ENCODE measurements around the gene GLDN.

The GLDN gene

DNA sequence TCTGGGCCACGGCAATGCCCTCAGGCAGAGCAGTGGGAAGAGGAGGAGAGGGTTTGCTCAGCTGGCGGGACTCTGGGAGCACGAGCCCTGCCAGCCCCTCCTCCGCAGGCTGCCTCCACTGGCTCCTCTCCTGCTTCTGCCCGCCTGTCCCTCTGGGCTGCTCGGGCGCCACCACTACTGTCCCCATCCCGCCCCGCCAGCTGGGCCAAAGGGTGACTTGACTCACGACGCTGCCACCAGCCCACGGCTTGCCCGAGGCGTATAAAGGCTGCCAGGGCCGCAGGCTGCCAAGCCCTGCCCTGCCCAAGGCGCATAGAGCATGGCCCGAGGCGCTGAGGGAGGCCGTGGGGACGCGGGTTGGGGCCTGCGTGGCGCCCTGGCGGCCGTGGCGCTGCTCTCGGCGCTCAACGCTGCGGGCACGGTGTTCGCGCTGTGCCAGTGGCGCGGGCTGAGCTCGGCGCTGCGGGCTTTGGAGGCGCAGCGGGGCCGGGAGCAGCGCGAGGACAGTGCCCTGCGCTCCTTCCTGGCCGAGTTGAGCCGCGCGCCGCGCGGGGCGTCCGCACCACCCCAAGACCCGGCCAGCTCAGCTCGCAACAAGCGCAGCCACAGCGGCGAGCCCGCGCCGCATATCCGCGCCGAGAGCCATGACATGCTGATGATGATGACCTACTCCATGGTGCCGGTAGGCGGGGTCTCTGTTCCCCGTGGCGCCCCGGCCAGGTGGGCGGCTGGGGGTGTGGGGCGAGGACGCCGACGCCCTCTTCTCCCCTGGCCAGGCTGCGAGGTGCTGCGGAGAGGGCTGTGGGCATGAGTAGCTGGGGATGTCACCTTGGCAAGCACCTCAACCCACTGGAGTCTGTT lies at the start of gene GLDN:
TSS of gene GLDN (plus strand) at position 290 of the 861 bp plus-strand sequence. CDS start at position 320, 30 bp downstream.
- DNase-seq = no peak

DNA sequence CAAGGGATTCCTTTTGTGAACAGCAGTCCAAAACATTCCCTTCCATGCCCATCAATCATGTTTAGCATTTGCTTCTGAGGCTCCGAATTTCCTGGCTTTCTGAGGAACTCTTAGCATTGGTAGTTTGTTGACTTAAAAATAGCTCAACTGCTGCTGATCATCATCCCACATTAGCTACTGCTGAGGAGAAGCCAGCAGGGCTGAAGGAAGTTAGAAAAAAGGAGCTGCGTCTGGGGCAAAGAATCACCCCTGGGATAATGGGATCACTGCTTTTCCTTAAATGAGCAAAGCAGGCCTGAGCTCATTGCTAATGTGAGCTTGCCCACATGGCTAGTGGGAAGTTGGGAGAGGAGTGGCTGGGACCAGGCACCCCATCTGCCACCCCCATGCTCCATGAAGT lies 42.8 kb upstream of the GLDN start:
- no peak for DNase-seq

DNA sequence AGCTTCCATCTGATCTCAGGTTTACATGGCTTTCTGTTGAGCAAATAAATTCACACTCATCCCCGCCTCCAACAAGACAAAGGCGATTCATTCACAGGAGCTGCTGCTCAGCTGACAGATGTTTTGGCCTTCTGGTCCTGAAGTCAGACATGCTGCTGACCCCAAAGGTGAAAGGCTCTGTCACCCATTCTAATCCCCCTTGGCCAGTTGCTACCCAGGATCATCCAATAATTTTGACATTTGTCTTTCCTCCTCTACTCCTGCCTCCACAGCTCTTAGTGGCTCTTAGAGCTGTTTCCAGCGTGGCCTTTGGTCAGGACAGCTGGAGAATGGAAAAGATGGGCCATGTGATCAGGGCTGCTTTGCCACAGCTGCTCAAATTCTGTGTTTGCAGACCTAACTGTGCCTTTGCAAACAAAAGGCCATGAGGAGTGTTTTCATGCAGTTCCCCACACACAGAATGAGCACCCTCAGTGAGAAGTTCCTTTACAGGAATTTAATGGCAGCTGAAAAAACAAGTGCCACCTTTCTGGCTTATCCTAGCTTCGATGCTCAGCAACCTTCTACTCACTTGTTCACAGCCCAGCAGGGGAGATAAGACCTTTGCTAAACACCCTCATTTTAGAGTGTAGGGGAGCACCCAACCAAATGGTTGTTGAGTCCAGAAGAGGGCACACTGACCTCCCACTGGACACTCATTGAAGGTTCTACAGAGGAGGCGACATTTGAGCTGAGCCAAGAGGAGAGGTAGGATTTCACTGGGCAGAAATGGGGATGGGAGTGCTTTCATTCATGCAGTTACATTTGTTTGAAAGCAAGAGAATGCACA lies 42.1 kb upstream of the GLDN start:
- no peak for DNase-seq

DNA sequence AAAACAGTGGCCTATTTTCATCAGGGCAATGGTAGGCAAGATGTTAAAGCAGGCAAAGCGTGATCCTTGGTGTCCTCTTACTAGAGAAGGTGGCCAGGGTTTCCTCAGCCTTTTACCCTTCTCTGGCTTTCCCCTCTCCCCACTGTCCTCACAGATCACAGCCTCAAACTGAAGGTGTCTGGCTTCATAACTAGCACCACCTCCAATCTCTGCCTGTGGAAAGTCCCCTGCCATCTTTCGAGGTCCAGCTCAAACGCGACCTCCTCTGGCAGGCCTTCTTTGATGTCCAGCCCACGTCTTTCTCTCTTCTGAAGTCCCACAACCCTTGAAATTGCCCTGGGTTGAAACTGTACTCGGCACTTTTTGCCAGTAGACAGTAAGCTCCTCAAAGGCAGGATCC lies 39.0 kb upstream of the GLDN start:
- no peak for DNase-seq

DNA sequence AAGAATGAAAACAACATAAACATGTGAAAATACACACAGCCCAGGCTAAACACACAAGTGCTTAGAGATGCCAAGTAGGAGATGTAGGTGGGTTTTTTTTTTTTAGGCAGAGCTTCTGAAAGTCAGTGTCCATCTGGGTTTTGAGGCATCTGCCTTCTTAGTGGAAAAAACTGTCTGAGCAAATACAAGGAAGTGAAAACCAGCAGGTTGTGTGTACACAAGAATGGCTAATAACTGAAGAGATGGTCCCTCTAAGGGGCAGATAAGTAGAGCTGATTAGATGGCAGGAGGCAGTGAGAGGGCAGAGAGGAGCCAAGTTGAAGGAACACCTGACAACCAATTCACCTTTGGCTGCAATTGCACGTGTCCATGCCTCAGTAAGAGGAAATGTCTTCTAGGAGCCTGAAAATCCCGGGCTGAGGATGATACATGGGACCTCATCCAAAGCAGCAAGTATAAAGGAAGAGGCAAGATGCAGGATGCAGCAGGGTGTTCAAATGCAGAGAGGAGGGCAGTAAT lies 37.9 kb upstream of the GLDN start:
- no peak for DNase-seq

DNA sequence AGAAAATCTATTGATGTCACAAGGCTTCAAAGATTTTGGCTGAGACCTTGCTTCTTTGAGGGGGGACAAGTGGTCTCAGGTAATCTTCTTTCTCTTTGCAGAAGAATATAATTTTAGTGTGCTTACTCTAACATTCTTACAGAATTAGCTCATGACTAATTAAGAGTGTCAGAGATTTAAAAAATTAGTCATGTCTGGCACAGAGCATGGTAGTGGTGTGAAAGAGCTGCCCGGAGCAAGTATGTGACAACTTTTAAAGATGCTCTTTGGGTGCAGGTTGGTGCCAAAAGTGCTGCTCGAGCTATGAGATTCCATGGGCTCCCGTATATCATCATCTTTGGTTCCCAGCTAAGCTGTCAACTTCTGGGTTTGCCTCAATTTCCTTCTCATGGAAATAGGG lies 34.1 kb upstream of the GLDN start:
- no peak for DNase-seq

DNA sequence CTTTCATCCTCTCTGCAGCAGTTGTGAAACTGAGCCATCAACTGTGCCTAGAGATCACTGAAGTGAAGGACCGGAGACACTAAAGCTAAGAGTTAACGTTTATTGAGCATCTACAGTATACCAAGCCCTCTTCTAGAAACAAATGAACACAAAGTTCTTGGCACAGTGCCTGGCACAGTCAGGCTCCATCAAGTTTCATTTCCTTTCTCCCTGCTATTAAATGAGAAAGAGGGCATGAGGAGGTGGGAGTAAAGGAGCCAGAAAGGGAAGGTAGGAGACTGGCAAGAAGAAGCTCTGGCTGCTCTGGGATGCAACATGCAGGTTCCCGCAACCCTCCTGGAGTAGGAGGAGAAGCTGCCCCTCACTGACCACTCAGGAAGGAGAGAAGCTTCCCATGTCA lies 33.6 kb upstream of the GLDN start:
- DNase-seq = no peak

DNA sequence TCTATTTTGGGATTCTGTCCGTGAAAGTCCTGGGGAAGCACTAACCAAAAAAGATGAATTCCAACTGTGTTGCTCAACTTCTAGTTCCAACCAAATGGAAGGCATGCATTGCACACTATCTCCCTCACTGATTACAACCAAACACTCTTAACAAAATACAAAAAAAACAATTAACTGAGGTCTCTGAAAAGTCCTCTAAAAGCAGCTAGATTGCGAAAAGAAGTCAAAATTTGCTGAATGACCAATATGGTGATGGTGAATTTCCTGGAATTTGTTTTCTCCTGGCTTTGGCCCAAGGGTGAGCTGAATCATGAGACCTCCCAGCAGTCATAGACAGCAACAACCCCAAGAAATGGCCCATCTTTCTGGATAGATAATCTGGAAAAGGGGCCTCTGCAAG lies 31.4 kb upstream of the GLDN start:
- no peak for DNase-seq

DNA sequence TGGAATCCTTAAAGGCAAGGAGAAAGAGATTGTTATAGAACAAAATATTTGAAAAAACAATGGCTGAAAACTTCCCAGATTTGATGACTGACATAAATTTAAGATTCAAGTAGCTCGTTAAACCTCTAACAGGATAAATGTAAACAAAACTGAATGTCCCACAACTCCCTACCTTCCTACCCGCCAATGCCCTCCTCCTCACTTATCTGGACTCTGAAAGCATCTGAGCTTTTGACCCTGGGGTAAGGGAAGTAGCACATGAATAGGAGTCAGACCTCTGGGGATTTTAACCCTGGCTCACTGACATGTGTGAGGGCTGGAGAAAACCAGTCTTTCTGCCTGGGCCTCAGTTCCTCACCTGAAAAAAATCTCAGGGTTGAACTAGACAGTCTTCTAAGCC lies 29.9 kb upstream of the GLDN start:
- DNase-seq = no peak

DNA sequence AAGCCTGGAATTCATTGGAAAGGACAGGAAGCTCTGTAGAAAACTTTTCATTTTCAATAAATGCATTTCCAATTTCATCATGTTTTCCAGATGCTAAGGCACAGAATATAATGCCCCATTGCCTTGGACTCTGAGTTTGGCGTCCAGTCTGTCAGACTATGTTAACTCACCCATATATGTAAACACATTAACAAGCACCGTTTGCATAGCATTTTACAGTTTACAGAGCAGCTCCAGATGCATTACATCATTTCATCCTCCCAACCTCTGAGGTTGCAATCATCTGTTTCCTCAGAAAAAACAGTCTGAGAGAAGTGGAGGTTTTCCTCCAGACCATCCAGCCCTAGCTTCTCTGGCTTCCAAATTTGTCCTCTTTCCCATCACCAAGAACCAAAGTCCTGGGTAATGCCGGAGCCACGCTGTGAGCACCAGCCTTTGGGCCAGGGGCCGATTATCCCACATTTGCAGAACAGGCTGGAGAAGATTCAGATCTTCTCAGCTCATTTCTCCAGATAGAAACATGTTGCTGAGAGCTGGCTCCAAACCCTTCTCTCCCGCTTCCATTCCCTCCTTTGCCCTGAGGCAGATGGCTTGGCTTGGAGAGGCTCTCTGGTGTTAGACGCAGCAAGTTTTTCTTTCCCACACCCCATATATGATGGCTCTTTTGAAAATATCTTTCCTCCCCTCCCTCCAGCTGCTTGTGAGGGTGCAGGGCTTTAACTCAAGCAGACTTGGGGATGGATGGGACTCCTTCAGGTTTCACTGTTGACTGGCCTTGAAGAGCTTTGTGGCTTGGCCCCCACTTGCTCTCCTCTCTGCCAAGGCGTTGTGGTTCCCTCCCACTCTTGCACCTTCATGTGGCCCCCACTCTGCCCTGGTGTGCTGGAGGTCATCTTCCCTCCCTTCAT lies 29.0 kb upstream of the GLDN start:
- DNase-seq = no peak

DNA sequence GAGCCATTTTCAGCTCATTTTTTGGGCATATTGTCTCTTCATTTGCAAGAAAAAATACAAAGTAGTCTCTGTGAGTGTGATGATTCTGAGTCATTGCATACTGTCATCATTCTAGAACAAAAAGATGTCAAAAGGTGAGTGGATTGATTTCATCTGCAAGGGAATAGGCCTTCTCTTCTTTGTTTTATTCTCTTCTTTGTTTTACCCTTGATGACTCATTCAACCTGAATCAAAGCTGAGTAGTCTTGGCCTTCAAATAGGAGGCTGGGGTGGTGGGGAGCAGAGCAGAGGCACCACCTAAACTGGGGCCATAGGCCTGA lies 28.4 kb upstream of the GLDN start:
- no peak for DNase-seq

DNA sequence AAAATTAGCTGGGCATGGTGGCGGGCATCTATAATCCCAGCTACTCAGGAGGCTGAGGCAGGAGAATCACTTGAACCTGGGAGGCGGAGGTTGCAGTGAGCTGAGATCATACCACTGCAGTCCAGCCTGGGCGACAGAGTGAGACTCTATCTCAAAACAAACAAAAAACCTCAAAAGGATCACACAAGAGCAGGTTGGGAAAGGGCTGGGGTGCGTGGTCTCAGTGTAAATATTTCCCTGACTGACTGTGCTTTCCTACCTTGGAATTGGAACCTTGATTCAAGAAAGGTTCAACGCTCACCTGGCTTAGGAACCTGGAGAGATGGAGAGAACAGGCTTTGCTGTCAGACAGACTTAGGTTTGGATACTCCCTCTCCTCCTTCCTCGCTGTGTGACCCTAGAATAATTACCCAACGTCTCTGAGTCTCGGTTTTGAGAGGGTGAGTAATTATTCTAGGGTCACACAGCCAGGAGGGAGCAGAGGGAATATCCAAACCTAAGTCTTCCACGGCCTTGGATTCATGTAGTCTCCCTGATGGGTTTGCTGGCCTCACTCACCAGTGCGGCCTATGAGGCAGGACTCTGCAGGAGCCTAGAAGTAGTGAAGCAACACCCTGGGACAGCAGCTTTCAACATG lies 27.7 kb upstream of the GLDN start:
- DNase-seq = no peak

DNA sequence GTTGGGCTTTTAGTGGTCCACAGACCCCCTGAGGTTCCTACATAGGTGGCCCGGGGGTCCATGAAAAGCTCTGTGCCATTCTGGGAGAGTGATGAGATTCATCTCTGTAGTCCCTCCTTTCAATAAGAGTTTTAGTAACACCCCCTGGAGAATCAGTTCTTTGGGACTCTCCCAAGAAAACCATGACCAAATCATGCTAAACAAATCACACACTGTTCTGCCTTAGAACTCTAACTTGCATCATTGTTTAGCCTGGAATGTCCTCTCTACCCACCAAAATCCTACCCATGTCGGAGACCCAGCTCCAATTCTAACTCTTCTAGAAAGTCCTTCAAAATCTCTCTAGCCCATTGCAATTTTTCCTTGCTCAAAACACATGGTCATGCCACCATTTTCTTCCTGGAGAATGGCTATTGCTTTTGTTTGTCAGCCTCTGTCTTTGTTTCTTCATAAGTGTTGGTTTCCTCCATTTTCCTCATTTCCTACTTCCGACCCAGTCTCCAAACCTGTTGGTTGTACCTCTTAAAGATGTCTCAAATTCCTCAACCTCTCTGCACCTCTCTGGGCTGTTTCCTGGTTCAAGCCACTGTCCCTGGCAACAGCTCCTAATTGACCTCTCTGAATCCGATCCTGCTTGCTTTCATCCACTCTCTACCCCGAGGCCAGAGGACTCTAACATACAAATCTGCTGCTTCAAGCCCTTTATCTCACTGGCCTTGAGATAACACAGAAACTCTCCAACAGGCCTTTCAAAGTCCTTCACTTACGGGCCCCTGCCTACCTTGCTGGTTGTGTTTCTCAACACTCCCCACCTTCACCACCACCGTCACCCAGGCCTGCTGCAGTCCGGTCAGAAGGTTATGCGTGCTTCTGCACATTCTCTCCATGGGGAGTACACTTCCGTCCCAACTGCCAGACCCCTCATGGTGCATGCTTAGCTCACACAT lies 26.8 kb upstream of the GLDN start:
- no peak for DNase-seq

DNA sequence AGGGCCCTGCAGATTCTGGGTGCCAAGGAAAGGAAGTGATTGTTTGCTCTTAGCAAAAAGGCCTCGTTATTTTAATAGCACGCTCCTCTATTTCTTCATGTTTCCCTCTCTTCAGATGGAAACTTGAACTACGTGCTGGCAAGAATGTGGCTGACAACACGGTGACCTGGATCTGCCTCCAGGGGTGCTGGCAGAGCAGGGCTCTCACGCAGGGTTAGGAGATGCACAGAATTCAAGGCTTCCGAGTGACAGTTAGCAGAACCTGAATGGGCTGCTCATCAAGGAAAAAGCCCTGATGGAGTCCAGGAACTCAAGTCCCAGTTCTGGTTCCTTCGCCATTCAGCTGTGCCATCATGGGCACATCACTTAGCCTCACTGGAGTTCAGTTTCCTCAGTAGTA lies 25.7 kb upstream of the GLDN start:
- no peak for DNase-seq

DNA sequence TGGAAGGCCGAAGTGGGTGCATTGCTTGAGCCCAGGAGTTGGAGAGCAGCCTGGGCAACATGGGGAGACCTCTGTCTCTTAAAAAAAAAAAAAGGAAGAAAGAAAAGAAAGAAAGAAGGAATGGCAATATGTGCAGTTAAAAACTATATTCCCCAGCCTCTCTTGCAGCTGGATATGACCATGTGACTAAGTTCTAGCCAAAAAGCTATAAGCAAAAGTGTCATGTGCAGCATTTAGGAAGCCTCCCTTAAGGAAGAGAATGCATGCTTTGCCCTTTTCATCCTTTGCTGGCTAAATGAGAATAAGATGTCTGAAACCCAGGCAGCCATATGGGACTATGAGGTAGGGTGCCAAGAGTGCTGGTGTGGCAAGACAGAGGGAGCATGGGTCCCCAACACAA lies 24.8 kb upstream of the GLDN start:
- no peak for DNase-seq

DNA sequence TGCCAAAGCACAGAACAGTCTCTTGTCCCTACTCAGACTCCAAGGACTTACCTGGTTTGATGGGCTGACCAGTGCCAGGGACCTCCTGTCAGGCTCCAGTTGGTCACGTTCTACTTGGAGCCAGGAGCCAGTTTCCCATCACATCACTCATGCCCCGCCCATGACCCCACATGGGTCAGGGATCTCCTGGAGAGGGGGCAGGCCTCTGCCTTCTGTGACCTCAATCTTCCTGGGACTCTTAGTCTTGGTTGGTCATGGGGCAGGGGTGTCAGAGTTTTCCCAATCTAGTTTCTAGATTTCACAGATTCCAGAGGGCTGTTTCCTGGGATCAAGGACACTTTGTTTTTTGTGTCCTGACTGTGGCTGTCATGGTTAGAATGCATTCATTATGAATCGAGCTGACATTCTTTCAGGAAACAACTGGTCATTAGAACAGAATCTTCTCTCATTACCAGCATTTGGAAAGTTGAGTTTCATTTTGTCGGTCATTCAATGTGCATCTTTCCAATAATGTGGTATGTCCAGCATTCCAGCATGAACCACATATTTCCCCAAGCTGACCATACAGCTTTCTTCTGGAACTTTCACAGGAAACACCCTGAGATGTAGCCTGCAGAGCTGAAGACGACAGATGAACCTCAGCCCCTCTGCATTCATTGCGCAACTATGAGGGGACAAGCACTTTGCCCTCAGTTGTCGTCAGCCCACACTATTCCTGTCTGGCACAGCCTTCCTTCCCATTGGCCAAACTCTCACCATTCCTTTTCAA lies 22.9 kb upstream of the GLDN start:
- no peak for DNase-seq

DNA sequence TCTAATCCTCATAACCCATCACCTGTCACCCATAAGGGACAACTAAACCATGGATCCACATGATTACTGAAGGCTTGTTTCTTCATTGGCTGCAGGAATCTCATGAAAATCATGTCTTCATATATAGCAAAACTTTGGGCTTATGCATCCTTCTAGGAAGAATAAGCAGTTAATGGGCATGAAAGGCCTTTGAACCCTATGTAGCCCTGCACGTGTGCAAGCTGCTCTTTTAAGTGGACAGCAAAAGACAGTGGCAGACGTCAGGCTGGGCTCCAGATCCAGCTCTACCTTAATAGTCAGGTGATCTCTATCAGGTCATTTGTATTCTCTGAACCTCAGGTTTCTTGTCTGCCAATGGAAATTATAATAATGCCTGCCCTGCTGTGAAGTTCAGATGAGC lies 21.9 kb upstream of the GLDN start:
- DNase-seq = no peak

DNA sequence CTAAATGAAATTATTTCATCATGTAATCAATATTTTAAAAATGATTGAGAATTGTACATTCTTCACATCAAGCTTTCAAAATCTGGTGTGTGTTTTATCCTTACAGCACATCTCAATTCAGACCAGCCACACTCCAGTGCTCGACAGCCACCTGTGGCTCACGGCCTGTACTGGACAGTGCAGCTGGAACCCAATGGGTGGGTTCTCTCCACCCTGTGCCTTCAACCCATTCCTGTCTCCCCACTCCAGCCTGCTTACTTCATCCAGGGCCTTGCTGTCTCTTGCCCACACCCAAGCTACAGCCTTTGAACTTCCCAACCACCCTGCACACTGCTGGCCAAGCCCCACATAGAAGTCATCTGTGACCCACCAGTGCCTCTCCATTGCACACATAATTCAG lies 20.6 kb upstream of the GLDN start:
- DNase-seq = no peak

DNA sequence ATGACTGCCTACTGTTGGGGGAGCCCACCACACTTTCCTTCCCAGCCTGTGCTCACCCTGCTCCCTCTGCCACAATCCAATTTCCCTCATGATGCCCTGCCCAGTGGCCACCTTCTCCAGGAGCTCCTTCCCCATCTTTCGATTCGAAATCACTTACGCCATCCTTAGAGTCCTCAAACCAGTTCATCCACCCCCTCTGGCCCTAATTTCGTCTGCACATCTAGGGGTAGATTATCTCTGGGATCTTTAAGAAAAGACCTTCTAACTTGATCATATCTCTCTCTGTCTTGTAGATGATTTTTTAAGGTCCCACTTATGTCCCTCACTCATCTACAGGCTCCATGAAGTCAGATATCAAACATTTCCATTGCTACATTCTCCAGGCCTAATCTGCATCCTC lies 20.1 kb upstream of the GLDN start:
- DNase-seq = no peak

DNA sequence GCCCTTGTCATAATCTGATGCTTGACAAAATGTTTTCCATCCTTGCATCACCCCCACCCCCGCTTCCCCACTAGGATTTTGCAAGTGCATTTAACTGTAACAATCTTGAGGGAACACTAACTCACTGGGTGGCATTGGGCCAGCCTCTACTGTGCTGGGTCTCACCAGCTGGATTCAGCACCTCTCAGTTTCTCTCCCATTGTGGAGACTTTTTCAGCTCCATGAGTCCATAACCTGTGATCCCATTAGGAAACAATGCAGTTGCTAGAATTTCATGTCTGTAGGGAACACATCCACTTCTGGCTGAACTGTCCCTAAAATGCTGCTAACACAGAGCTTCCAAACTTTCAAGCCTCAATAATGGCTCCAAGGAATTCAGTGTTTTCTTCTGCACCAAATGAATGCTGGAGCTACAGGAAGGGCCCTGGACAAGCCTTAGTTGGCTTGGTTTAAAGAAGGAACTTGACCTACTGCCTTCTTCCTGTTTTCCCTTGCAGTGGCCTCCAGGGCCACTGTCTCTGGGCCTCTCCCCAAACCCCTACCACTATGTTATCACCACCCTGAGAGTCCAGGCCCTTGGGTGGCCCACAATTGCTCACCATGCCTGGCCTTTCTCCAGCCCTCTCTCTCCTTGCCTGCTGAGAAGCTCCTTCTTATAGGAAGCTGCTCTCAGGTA lies 18.7 kb upstream of the GLDN start:
- DNase-seq = no peak

Data from stimulated activated CD4-positive, alpha-beta T cell treated with anti-CD3 and anti-CD28 coated beads, Interleukin-1b, Interleukin-23, amount 100 ng/mL, for 48 hours (primary cell).